GM04503 (cell line): ENCODE results near the gene EXOC6B.

Experiments used
- DNase-seq: peaks from one replicate; pipeline ENCODE4 v3.0.0-alpha.2; 2012; ENCODE audit warnings: low read depth

The EXOC6B gene

GRCh38 chr2:72210470-72210869, 615.4 kb downstream of the EXOC6B start:
- DNase-seq, result no peak

GRCh38 chr2:72208225-72208624, 617.6 kb downstream of the EXOC6B start:
- DNase-seq, result no peak

GRCh38 chr2:72207334-72207733, 618.5 kb downstream of the EXOC6B start:
- no peak for DNase-seq

GRCh38 chr2:72205504-72205881, 620.3 kb downstream of the EXOC6B start:
- no peak for DNase-seq

GRCh38 chr2:72204786-72205503, 620.9 kb downstream of the EXOC6B start:
- DNase-seq, result no peak

GRCh38 chr2:72204156-72204785, 621.6 kb downstream of the EXOC6B start:
- DNase-seq, result no peak

GRCh38 chr2:72198532-72199241, 627.1 kb downstream of the EXOC6B start:
- peak; percentile 48 for DNase-seq

- DNase-seq, result no peak
Measured at GRCh38 chr2:72193723-72194122, 632.1 kb downstream of the EXOC6B start.

- DNase-seq, result no peak
Measured at GRCh38 chr2:72191441-72191840, 634.4 kb downstream of the EXOC6B start.

GRCh38 chr2:72185206-72185605, 640.6 kb downstream of the EXOC6B start:
- DNase-seq, result no peak

- DNase-seq, result no peak
Measured at GRCh38 chr2:72183466-72183865, 642.4 kb downstream of the EXOC6B start.

GRCh38 chr2:72183016-72183415, 642.8 kb downstream of the EXOC6B start:
- DNase-seq, result no peak

- DNase-seq, result no peak
Measured at GRCh38 chr2:72182547-72182946, 643.3 kb downstream of the EXOC6B start.

- no peak for DNase-seq
Measured at GRCh38 chr2:72181616-72182015, 644.2 kb downstream of the EXOC6B start.

GRCh38 chr2:72180351-72180750, 645.5 kb downstream of the EXOC6B start:
- DNase-seq, result no peak

GRCh38 chr2:72178551-72178950, 647.3 kb downstream of the EXOC6B start:
- DNase-seq, result no peak

- DNase-seq, result no peak
Measured at GRCh38 chr2:72176281-72176680, 649.6 kb downstream of the EXOC6B start.

- no peak for DNase-seq
Measured at GRCh38 chr2:72175636-72176035, 650.2 kb downstream of the EXOC6B start.

- DNase-seq, result no peak
Measured at GRCh38 chr2:72173640-72174321, 652.1 kb downstream of the EXOC6B start.

GRCh38 chr2:72172478-72172877, 653.4 kb downstream of the EXOC6B start:
- no peak for DNase-seq

GRCh38 chr2:72166279-72166678, 659.6 kb downstream of the EXOC6B start:
- no peak for DNase-seq

- DNase-seq, result no peak
Measured at GRCh38 chr2:72165792-72166191, 660.0 kb downstream of the EXOC6B start.

GRCh38 chr2:72162574-72162973, 663.3 kb downstream of the EXOC6B start:
- no peak for DNase-seq
